Peyer's patch (tissue), 4 donors: Measurements from ENCODE around the gene HDAC11. TPM values are rescaled to one million over a fixed set of nuclear protein-coding genes. Genes with fewer than 3 reads are reported as not detected.

ENCODE experiments used
- DNase-seq, 3 donors: peaks; one replicate each; pipeline ENCODE4 v3.0.0-alpha.2; 2017 to 2019
- H3K27ac ChIP-seq, 4 donors: fragments of 200-600 bp; sonication (generic); one replicate each; pipeline ENCODE4 v1.5.1; 2016 to 2019
- H3K27me3 ChIP-seq, 2 donors: fragments of 200-600 bp; sonication (generic); one replicate each; pipeline ENCODE4 v1.5.1; 2019
- H3K36me3 ChIP-seq, 3 donors: fragments of 200-600 bp; sonication (generic); one replicate each; pipeline ENCODE4 v1.5.1; 2016 to 2019
- H3K4me1 ChIP-seq, 4 donors: fragments of 200-600 bp; sonication (generic); one replicate each; pipeline ENCODE4 v1.5.1; 2016 to 2019
- H3K4me3 ChIP-seq, 4 donors: fragments of 200-600 bp; sonication (generic); 1 replicate in 3 of 4; 2 replicates in 1 of 4; pipeline ENCODE4 v1.5.1; 2016 to 2019; ENCODE audit warnings: mild to moderate bottlenecking in 1 of 4
- H3K9me3 ChIP-seq, 4 donors: fragments of 200-600 bp; sonication (generic); one replicate each; pipeline ENCODE4 v1.5.1; 2016 to 2019; ENCODE audit warnings: mild to moderate bottlenecking in 1 of 4
- POLR2A ChIP-seq, 2 donors: fragments of 450-650 bp; IDR thresholded peaks; one replicate each; pipeline ENCODE4 v1.5.1; 2017; ENCODE audit warnings: antibody characterized with exemption in 2 of 2, mild to moderate bottlenecking in 2 of 2, moderate library complexity in 2 of 2
- total RNA-seq, 4 donors: library from RNA; depleted of rRNA; stranded (reverse); fragments of >200 nt; gene quantifications; one replicate each; pipeline ENCODE4 v1.1.0, GENCODE V29; 2016
- TF ChIP-seq, protein P1 (sequence below), 6 experiments: fragments of 450-650 bp in 4 of 6; fragments of 200-600 bp in 2 of 6; sonication (generic) in 1 of 6; IDR thresholded peaks; one replicate each; pipeline ENCODE4 v1.5.1; 2017 to 2019; ENCODE audit warnings: antibody characterized with exemption in 6 of 6, mild to moderate bottlenecking in 3 of 6, moderate library complexity in 1 of 6

Gene HDAC11
- total RNA-seq, 4 donors from 2014 or later = 17.7 to 28.5 (median 21.3) TPM

DNA sequence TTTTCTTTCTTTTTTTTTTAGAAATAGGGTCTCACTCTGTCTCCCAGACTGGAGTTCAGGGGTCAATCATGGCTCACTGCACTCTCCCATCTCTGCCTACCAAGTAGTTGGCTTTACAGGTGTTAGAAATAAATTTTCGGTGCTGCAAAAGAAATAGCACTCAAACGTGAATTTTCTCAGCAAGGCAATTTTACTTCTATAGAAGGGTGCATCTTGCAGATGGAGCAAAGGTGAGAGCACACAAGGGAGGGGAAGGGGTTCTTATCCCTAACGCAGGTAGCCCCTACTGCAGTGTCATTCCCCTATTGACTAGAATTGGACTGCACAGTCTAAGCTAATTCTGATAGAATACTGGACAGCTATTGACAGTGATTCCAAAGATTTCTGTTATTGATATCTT, 62.0 kb downstream of the HDAC11 start:
- no peaks in the 10 kb centered on the region for H3K4me1 ChIP-seq
- no peaks in the 10 kb centered on the region for H3K36me3 ChIP-seq
- H3K4me3 ChIP-seq = no peak overlapping the region
- H3K9me3 ChIP-seq = no peaks in the 10 kb centered on the region
- no peak overlapping the region for H3K27ac ChIP-seq
- no peaks in the 10 kb centered on the region for H3K27me3 ChIP-seq
- TF ChIP-seq, protein P1, sequence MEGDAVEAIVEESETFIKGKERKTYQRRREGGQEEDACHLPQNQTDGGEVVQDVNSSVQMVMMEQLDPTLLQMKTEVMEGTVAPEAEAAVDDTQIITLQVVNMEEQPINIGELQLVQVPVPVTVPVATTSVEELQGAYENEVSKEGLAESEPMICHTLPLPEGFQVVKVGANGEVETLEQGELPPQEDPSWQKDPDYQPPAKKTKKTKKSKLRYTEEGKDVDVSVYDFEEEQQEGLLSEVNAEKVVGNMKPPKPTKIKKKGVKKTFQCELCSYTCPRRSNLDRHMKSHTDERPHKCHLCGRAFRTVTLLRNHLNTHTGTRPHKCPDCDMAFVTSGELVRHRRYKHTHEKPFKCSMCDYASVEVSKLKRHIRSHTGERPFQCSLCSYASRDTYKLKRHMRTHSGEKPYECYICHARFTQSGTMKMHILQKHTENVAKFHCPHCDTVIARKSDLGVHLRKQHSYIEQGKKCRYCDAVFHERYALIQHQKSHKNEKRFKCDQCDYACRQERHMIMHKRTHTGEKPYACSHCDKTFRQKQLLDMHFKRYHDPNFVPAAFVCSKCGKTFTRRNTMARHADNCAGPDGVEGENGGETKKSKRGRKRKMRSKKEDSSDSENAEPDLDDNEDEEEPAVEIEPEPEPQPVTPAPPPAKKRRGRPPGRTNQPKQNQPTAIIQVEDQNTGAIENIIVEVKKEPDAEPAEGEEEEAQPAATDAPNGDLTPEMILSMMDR (IDR thresholded peaks at IDR 0.05) = no peak
- TF ChIP-seq POLR2A (IDR thresholded peaks at IDR 0.05) = no peak
- no peak for DNase-seq

DNA sequence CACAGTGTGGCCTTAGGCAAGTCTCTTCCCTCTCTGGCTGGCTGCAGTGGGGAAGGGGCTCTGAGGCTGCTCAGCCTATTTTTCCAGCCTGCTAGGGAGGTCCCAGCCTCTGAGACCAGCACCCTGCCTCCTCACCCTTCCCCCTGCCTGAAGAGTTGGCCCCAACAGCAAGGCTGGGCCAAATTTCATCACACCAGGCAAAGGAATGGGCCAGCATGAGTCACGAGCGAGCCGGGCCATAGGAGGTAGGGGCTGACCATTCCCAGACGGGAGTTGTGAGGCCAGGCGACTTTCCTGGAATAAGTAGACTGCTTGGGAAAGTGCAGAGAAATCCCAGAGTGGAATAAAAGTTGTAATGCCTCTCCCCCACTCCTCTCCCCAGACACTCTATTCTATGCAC, 63.1 kb downstream of the HDAC11 start:
- H3K4me3 ChIP-seq = no peak overlapping the region
- no peaks in the 10 kb centered on the region for H3K27me3 ChIP-seq
- H3K27ac ChIP-seq = no peak overlapping the region
- no peaks in the 10 kb centered on the region for H3K36me3 ChIP-seq
- no peaks in the 10 kb centered on the region for H3K4me1 ChIP-seq
- no peaks in the 10 kb centered on the region for H3K9me3 ChIP-seq
- TF ChIP-seq, protein P1 (IDR thresholded peaks at IDR 0.05) = no peak
- TF ChIP-seq POLR2A (IDR thresholded peaks at IDR 0.05) = no peak
- DNase-seq = peak in 1 of 3 donors; percentile 62

DNA sequence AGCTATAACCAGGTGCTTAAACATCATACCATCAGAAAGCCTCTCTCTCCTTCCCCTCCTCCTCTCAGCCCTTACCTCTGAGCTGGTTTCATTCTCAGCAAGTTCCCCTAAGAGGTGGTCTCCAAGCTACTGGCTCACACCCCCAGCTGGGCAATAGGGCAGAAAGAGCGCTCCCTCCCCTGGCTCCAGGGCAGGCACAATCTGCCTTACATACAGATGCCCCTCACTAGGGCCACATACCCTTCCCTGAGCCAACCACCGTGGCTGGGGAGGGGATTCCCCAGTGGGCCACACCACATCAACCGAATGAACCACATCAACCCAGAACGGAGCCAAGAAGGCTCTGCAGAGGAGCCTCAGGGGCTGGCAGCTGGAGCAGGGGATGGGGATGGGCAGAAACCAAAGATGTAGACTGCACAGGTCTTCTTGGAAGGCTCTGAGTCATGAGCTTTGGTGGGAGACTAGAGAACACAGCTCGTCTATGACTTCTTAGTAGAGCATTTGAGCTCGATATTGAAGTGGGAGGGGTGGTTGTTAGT, 64.3 kb downstream of the HDAC11 start:
- Histone ChIP-seq H3K4me3 (no peak overlapping the region), H3K27ac (no peak overlapping the region), H3K9me3 (no peaks in the 10 kb centered on the region), H3K27me3 (no peaks in the 10 kb centered on the region), H3K4me1 (no peaks in the 10 kb centered on the region), H3K36me3 (no peaks in the 10 kb centered on the region)
- DNase-seq = no peak
- TF ChIP-seq, protein P1 (IDR thresholded peaks at IDR 0.05) = no peak
- no peak for TF ChIP-seq POLR2A (IDR thresholded peaks at IDR 0.05)

DNA sequence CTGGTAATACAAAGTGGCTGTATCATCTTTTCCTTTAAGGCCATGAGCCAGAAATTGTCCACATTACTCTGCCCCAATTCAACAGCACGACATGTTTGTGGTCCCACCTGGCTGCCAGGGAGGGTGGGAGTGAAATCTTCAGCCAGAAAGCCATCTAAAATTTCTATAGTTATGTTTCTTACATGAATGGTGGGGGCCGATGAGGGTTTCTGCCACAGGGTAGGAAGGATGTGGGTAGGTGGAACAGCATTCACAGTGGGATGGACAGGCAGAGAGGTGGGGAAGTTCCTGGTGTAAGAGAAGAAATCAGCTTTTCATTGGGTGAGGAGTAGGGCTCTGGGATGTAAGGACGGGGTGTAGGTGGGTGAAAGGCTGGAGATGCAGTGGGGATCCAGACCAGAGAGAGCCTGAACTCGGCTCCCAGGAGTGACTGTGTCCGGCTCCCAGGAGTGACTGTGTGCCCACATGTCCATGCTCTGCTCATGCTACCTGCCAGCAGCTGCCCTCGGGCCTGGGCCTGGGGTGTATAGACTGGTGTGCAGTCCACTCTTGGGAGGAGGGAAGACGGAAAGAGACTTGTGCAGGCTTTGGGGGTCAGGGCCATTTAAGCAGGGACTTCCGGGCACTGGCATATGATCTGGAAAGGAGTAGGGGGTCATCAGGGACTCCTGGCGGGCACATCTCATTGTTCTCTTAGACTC, 65.0 kb downstream of the HDAC11 start:
- H3K4me3 ChIP-seq = no peak overlapping the region
- no peak for TF ChIP-seq POLR2A (IDR thresholded peaks at IDR 0.05)
- TF ChIP-seq, protein P1 (IDR thresholded peaks at IDR 0.05) = no peak

DNA sequence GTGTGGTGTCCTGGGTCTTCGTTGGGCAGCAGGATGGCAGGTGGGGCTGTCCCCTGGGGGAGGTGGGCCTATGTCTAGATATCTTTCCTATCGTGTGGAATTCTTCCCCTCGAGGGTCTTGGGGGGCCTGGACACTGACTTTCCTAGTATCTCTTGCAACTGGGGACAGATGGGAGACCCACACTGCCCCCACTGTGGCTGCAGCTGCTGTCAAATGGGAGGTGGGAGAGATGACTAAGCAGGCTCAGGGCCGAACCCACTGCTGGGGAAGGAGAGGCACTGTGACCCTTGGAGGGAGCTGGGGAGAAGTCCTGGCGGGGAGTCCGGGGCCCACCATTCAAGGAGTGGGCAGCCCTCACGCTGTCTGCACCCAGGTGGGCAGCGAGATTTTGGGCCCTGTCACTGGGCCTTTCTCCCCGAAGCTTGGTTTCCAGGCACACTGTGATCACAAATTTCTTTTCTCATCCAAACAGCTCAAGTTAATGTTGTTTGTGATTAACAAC, 65.9 kb downstream of the HDAC11 start:
- H3K4me3 ChIP-seq = no peak overlapping the region

More for the DNA sequence above, 65.0 kb downstream of the HDAC11 start:
- no peaks in the 10 kb centered on the region for H3K36me3 ChIP-seq
- no peaks in the 10 kb centered on the region for H3K4me1 ChIP-seq
- no peaks in the 10 kb centered on the region for H3K9me3 ChIP-seq
- DNase-seq = no peak
- H3K27ac ChIP-seq = no peak overlapping the region
- no peaks in the 10 kb centered on the region for H3K27me3 ChIP-seq

More for the DNA sequence above, 65.9 kb downstream of the HDAC11 start:
- H3K36me3 ChIP-seq = no peaks in the 10 kb centered on the region
- no peaks in the 10 kb centered on the region for H3K27me3 ChIP-seq
- H3K4me1 ChIP-seq = no peaks in the 10 kb centered on the region
- H3K9me3 ChIP-seq = no peaks in the 10 kb centered on the region
- no peak for DNase-seq
- no peak for TF ChIP-seq POLR2A (IDR thresholded peaks at IDR 0.05)
- TF ChIP-seq, protein P1 (IDR thresholded peaks at IDR 0.05) = no peak
- no peak overlapping the region for H3K27ac ChIP-seq
